ENCODE results near the gene UTP25. TPM values are rescaled to one million over a fixed set of nuclear protein-coding genes. Genes with fewer than 3 reads are reported as not detected.

The UTP25 gene
- total and polyA plus RNA-seq, 2 experiments from 2014 or later, result 3.6 to 8.9 TPM

DNA sequence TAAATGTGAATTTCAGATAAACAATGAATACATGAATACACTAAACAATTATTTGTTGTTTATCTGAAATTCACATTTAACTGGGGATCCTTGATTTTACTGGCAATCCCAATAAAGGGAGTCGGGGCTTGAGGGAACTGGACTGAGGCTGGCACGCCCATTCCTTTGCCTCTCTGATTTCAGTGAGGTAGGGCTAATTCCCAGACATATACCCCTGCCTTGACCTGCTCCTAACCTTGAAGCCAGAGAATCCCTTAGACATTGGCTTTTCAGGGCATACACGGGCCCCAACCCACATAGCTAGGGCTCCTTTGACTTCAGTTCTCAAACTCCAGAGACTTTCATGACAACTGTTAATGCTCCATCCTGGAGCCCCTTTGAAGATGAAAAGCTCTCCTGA is 10.8 kb upstream of the UTP25 start:
- no peaks in the 10 kb centered on the region for H3K27me3 ChIP-seq (ENCODE audit: insufficient read depth)
- H3K9me2 ChIP-seq (ENCODE audit: insufficient read depth), result no peaks in the 10 kb centered on the region
- no peak overlapping the region for H3K4me3 ChIP-seq
- H3K9me3 Mint-ChIP-seq, result no peaks in the 10 kb centered on the region
- H3K4me2 ChIP-seq, result no peak overlapping the region
- DNase-seq (ENCODE audit: low spot score) (no peak), ATAC-seq (no peak)
- peaks cover 7% of the 10 kb centered on the region; the same call in 2 of the 3 replicates for H3K4me1 Mint-ChIP-seq
- H3K27ac Mint-ChIP-seq, result no peak overlapping the region
- no peak overlapping the region for H3K27ac ChIP-seq (ENCODE audit: low read depth)
- no peaks in the 10 kb centered on the region for H3K79me2 ChIP-seq (replicated peaks; ENCODE audit: insufficient read depth)
- H3K4me1 ChIP-seq (ENCODE audit: insufficient read depth), result no peaks in the 10 kb centered on the region
- no peaks in the 10 kb centered on the region for H4K20me1 ChIP-seq (replicated peaks; ENCODE audit: insufficient read depth)
- no peak overlapping the region for H3K4me3 Mint-ChIP-seq
- no peaks in the 10 kb centered on the region for H3K36me3 ChIP-seq (ENCODE audit: insufficient read depth)
- H2AFZ ChIP-seq, result no peak overlapping the region
- TF ChIP-seq CTCF (conservative IDR thresholded peaks at IDR 0.05; ENCODE audit: low read depth in 2 of 2), result no peak
- TF ChIP-seq ZNF331 (CRISPR knock-in tag; IDR thresholded peaks at IDR 0.05; ENCODE audit: low read depth), result no peak
- TF ChIP-seq STAT1 (IDR thresholded peaks at IDR 0.05; ENCODE audit: unreplicated experiment), result no peak
- no peak for TF ChIP-seq ZNF114 (CRISPR knock-in tag; IDR thresholded peaks at IDR 0.05)
- TF ChIP-seq POLR2AphosphoS5 (IDR thresholded peaks at IDR 0.05; ENCODE audit: low read depth), result no peak
- TF ChIP-seq JUNB (IDR thresholded peaks at IDR 0.05; ENCODE audit: unreplicated experiment), result no peak
- no peak for TF ChIP-seq EZH2 (IDR thresholded peaks at IDR 0.05; ENCODE audit: low read depth, unreplicated experiment)
- no peak for TF ChIP-seq ETS1 (IDR thresholded peaks at IDR 0.05)
- TF ChIP-seq CREB1 (CRISPR knock-in tag; IDR thresholded peaks at IDR 0.05; ENCODE audit: low read depth), result no peak
- no peak for TF ChIP-seq ZNF462 (CRISPR knock-in tag; IDR thresholded peaks at IDR 0.05)
- no peak for TF ChIP-seq EZH2phosphoT487 (IDR thresholded peaks at IDR 0.05; ENCODE audit: unreplicated experiment)
- TF ChIP-seq REST (IDR thresholded peaks at IDR 0.05; ENCODE audit: unreplicated experiment), result no peak
- no peak for TF ChIP-seq NANOG (IDR thresholded peaks at IDR 0.05; ENCODE audit: borderline replicate concordance)
- no peaks in the 10 kb centered on the region for H3K36me3 Mint-ChIP-seq (ENCODE audit: low read depth)
- peaks cover 10% of the 10 kb centered on the region for H3K27me3 Mint-ChIP-seq (ENCODE audit: insufficient read depth, low read depth, poor library complexity)
- H3F3A ChIP-seq (replicated peaks; ENCODE audit: low read depth), result no peaks in the 10 kb centered on the region
